Measurements from ENCODE around the gene ABCC1.

The ABCC1 gene

DNA sequence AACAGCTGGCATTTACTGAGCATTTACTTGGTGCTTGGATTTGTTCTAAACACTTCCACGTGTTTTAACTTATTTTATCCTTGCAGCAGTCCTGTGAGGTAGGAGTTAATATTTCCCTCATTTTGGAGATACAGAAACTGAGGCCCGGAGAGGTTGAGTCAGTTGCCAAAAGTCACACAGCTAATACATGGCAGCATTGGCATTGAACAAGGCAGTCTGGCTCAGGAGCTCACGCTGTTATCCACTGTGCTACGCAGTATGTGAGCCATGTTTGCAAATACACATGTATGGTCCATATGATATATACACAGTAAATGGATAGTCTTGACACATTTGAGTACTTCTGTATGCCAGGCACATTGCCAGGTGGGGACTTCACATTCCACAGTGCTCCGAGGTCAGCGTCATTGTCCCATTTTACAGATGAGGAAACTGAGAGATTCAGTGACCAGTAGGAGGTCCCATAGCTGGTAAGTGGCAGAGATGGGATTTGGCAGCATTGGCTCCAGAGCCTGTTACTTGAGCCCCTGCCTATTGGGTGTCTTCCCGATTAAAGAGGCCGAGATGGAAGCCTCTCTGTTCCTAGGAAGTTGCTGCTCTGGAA is 163.1 kb downstream of the ABCC1 start:
- H3K4me3 ChIP-seq (ENCODE audit: low read depth, low read length): no peak overlapping the region
- TF ChIP-seq, protein P1, sequence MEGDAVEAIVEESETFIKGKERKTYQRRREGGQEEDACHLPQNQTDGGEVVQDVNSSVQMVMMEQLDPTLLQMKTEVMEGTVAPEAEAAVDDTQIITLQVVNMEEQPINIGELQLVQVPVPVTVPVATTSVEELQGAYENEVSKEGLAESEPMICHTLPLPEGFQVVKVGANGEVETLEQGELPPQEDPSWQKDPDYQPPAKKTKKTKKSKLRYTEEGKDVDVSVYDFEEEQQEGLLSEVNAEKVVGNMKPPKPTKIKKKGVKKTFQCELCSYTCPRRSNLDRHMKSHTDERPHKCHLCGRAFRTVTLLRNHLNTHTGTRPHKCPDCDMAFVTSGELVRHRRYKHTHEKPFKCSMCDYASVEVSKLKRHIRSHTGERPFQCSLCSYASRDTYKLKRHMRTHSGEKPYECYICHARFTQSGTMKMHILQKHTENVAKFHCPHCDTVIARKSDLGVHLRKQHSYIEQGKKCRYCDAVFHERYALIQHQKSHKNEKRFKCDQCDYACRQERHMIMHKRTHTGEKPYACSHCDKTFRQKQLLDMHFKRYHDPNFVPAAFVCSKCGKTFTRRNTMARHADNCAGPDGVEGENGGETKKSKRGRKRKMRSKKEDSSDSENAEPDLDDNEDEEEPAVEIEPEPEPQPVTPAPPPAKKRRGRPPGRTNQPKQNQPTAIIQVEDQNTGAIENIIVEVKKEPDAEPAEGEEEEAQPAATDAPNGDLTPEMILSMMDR (IDR thresholded peaks at IDR 0.05; ENCODE audit: control insufficient read depth, extremely low read depth, insufficient read depth): no peak
- no peak for DNase-seq (ENCODE audit: low read depth)

GRCh38 chr16:16113076-16113475 is 163.7 kb downstream of the ABCC1 start:
- TF ChIP-seq, protein P1 (IDR thresholded peaks at IDR 0.05; ENCODE audit: control insufficient read depth, extremely low read depth, insufficient read depth): no peak
- DNase-seq (ENCODE audit: low read depth): no peak
- H3K4me3 ChIP-seq (ENCODE audit: low read depth, low read length): no peak overlapping the region

DNA sequence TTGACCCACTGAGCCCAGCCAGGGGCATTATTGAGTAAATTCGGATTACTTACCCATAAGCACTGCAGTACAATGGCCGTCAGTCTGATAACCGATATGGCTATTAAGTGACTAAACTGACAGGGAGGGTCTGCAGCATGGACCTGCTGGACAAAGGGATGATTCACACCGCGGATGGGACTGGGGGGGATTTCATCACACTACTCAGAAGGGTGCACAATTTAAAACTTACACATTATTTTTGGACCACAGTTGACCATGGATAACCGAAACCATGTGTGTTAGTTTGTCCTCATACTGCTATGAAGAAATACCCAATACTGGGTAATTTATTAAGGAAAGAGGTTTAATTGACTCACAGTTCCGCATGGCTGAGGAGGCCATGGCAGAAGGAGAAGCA is 167.4 kb downstream of the ABCC1 start:
- TF ChIP-seq, protein P1 (IDR thresholded peaks at IDR 0.05; ENCODE audit: control insufficient read depth, extremely low read depth, insufficient read depth): no peak
- no peak overlapping the region for H3K4me3 ChIP-seq (ENCODE audit: low read depth, low read length)
- no peak for DNase-seq (ENCODE audit: low read depth)

GRCh38 chr16:16118337-16118736 is 168.9 kb downstream of the ABCC1 start:
- TF ChIP-seq, protein P1 (IDR thresholded peaks at IDR 0.05; ENCODE audit: control insufficient read depth, extremely low read depth, insufficient read depth): no peak
- DNase-seq (ENCODE audit: low read depth): no peak
- H3K4me3 ChIP-seq (ENCODE audit: low read depth, low read length): no peak overlapping the region

GRCh38 chr16:16120044-16120381 is 170.6 kb downstream of the ABCC1 start:
- TF ChIP-seq, protein P1 (IDR thresholded peaks at IDR 0.05; ENCODE audit: control insufficient read depth, extremely low read depth, insufficient read depth): no peak
- DNase-seq (ENCODE audit: low read depth): no peak
- H3K4me3 ChIP-seq (ENCODE audit: low read depth, low read length): no peak overlapping the region

DNA sequence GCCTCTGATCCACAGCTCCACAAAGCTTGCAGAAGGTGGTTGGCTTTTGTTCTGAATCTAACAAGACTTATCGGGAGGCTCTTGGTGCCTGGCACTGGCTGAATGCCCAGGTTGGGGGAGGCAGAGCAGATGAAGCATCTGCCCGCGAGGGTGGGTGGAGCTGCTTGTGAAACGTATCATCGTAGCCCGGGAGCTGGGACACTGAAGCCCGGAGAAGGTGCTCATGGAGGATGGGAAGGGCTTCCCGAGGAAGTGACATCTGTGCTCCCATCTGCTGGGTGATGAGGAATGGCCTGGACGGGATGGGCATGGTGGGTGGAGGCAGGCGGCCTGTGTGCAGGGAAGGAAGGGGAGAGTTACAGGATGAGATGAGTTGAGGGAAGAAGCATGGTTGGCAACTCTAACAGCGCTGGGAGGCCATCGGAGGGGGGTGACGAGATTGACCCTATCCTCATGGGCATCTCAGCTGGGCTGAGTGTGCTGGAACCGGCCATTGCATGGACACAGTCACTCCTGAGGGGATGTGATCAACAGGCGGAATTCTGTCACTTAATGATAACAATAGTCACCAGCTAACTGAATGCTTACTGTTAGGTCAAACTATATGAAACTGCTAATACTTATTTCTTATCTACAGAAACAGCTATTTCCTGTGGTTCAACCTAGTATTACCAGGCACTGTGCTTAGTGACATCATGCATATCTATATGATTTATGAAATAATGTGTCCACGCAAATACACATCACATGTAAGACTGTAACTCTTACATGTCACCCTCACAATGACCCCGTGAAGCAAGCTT is 171.2 kb downstream of the ABCC1 start:
- TF ChIP-seq, protein P1 (IDR thresholded peaks at IDR 0.05; ENCODE audit: control insufficient read depth, extremely low read depth, insufficient read depth): no peak
- DNase-seq (ENCODE audit: low read depth): no peak
- no peak overlapping the region for H3K4me3 ChIP-seq (ENCODE audit: low read depth, low read length)
